Subcutaneous abdominal adipose tissue (tissue), 5 donors: ENCODE measurements around the gene TBCD.
A peak's percentile ranks its signal among the peaks of the same experiment; 100 is the strongest.

Source experiments
- H3K27ac ChIP-seq: one replicate; pipeline ENCODE4 v1.7.0; 2013; ENCODE audit warnings: low read depth, mild to moderate bottlenecking, inconsistent platforms, low read length, moderate library complexity
- H3K27me3 ChIP-seq, 5 donors: one replicate each; pipeline ENCODE4 v1.7.0; 2013; ENCODE audit warnings: low read length in 5 of 5, inconsistent platforms in 1 of 5; ENCODE audit not compliant: control insufficient read depth in 5 of 5, insufficient read depth in 4 of 5
- H3K36me3 ChIP-seq, 5 donors: one replicate each; pipeline ENCODE4 v1.7.0; 2013; ENCODE audit warnings: low read length in 5 of 5; ENCODE audit not compliant: control insufficient read depth in 5 of 5, insufficient read depth in 5 of 5
- H3K4me1 ChIP-seq, 5 donors: one replicate each; pipeline ENCODE4 v1.7.0; 2013; ENCODE audit warnings: low read length in 5 of 5, mild to moderate bottlenecking in 3 of 5, moderate library complexity in 1 of 5; ENCODE audit not compliant: control insufficient read depth in 5 of 5, insufficient read depth in 5 of 5
- H3K4me3 ChIP-seq, 5 donors: one replicate each; pipeline ENCODE4 v1.7.0; 2013; ENCODE audit warnings: low read length in 5 of 5, low read depth in 1 of 5
- H3K9ac ChIP-seq, 5 donors: one replicate each; pipeline ENCODE4 v1.7.0; 2013; ENCODE audit warnings: low read length in 5 of 5, mild to moderate bottlenecking in 4 of 5, moderate library complexity in 3 of 5
- H3K9me3 ChIP-seq, 5 donors: one replicate each; pipeline ENCODE4 v1.7.0; 2013; ENCODE audit warnings: low read length in 5 of 5; ENCODE audit not compliant: control insufficient read depth in 5 of 5
- donor health status: healthy.
- donor health status: healthy.
- donor health status: healthy.
- donor health status: healthy.
- donor health status: healthy.

TBCD gene

DNA sequence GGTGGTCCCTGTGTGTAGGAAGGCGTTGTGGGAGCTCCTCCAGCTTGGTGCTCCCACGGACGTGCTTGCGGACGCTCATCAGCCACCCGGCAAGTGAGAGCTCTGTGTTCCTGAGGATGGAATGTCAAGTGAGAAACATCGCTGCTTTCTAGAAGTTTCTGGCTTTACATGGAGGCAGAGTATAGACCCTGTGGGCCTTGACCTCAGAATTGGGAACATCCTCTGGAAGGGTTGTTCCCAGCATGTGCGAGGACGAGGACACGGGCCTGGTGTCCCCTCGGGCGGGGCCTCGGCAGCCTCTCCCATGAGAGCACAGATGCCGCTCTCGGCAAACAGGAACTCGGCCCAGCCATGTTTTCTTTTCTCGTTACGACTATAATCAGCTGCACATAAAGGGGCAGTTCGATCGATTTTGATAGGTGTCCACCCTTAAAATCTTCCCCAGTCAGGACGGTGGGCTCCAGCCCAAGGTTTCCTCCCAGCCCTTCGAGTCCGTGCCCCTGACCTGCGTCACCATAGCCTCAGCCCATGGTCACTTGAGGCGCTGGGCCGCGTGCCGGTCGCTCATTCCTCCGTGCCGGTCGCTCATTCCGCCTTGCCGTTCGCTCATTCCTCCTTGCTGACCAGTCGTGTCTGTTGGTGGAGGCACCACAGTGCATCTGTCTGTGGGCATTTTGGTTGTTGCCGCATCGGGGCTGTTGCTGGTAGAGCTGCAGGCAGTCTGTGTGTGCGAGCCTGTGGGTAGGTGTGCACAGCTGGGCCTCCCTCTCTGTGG, 179.2 kb downstream of the TBCD start:
- peaks cover 5 to 12% (median 9%) of the 10 kb centered on the region in 5 donors for H3K4me1 ChIP-seq
- H3K9me3 ChIP-seq = no peaks in the 10 kb centered on the region
- H3K4me3 ChIP-seq = no peak overlapping the region
- H3K27ac ChIP-seq = no peak overlapping the region
- H3K36me3 ChIP-seq = peaks cover 3 to 98% (median 78%) of the 10 kb centered on the region in 5 donors
- no peaks in the 10 kb centered on the region for H3K27me3 ChIP-seq
- no peak overlapping the region for H3K9ac ChIP-seq

DNA sequence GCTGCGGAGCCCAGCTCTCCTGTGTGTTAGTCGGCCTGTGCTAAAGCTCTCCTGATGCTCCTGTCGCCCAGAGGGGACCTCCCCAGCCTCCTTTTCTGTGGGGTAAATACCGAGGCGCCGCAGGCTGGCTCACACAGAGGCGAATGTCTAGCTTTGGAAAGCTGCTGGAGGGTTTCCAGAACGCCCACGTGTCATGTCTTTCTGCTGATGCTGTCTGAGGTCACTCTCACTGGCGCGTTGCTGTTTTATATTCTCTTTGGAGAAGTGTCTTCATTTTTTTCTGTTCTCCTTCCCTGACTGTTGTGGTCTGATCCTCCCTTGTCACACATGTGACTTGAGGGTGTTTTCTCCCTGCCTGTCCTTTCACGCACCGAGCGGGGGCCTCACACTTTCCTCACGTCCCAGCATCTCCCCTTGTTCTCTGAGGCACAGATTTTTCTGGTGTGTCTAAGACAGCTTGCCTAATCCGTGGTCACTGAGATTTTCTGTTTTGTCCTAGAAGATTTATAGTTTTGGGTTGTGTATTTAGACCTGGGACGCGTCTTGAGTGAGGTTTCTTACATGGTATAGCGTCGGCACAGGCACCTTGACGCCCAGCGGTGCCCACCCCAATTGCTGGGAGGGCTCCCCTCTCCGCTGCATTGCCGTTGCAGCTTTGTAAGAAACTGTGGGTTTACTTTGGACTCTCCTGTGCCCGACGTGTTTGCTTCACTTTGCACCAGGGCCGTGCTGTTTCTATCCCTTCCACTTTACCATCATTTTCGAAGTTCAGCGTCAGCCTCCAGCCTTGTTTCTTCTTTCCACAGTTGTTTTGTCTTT, 180.0 kb downstream of the TBCD start:
- Histone ChIP-seq H3K4me1 (peaks cover 5 to 12% (median 9%) of the 10 kb centered on the region in 5 donors), H3K4me3 (no peak overlapping the region), H3K9ac (peak overlapping the region in 1 of 5 donors; percentile 10), H3K36me3 (peaks cover 0 to 98% (median 76%) of the 10 kb centered on the region in 5 donors), H3K27me3 (no peaks in the 10 kb centered on the region), H3K27ac (no peak overlapping the region), H3K9me3 (no peaks in the 10 kb centered on the region)

DNA sequence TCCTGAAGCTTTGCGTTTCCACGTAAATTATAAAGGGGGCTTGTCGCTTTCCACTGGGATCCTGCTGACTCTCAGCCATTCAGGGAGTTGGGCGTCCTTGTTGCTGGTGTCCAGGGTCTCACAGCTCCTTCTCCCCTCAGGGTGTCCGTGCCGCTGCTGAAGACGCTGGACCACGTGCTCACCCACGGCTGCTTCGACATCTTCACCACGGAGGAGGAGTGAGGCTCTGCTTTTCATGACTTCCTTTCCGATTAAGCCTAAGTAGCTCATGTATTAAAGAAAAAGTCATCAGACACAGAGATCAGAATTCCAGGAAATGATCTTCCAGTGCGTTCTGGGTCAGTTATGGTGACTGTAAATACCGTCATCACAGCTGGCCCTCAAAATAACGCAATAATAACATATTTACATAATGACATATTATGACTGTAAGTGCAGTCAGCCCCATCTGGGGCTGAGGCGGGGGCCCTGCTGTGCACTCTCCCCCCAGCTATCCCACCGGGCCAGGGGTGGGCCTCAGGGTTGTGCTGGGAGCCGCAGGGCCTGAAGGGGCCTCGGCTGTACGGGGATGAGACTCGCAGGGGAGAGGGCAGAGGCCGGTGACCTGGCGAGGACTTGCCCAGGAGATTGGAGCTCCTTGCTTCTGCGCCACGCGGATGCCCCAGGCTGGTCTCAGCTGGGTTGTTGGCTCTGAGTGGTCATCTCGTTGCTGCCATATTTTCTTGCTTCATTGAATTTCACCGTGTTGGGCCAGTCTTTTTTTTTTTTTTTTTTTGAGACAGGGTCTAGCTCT, 180.8 kb downstream of the TBCD start:
- no peaks in the 10 kb centered on the region for H3K27me3 ChIP-seq
- H3K9me3 ChIP-seq = no peaks in the 10 kb centered on the region
- H3K4me1 ChIP-seq = peaks cover 5 to 12% (median 9%) of the 10 kb centered on the region in 5 donors
- no peak overlapping the region for H3K4me3 ChIP-seq
- peaks cover 0 to 98% (median 76%) of the 10 kb centered on the region in 5 donors for H3K36me3 ChIP-seq
- H3K27ac ChIP-seq = no peak overlapping the region
- H3K9ac ChIP-seq = no peak overlapping the region

DNA sequence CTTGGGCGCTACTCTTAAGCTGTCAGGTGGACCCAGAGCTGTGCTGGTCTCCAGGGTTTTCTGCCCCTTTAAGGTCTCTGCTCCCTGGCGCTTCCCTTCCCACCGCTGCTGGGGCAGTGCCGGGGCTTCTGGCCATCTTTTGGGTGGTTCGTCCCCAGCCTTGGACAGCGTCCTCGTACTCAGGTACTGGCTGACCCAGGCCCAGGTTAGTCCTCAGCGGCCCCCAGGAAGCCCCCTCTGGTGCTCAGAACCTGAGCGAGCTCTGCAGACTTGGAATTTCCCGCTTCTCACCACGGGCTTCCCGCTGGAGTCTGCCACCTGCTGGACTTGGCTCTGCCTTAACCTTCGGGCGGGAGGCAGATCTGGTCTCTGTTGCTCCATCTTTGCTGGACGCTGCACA, 182.0 kb downstream of the TBCD start:
- Histone ChIP-seq H3K4me1 (peaks cover 5 to 12% (median 9%) of the 10 kb centered on the region in 5 donors), H3K27me3 (no peaks in the 10 kb centered on the region), H3K9ac (no peak overlapping the region), H3K9me3 (no peaks in the 10 kb centered on the region), H3K36me3 (peaks cover 0 to 99% (median 76%) of the 10 kb centered on the region in 5 donors), H3K4me3 (no peak overlapping the region), H3K27ac (no peak overlapping the region)

DNA sequence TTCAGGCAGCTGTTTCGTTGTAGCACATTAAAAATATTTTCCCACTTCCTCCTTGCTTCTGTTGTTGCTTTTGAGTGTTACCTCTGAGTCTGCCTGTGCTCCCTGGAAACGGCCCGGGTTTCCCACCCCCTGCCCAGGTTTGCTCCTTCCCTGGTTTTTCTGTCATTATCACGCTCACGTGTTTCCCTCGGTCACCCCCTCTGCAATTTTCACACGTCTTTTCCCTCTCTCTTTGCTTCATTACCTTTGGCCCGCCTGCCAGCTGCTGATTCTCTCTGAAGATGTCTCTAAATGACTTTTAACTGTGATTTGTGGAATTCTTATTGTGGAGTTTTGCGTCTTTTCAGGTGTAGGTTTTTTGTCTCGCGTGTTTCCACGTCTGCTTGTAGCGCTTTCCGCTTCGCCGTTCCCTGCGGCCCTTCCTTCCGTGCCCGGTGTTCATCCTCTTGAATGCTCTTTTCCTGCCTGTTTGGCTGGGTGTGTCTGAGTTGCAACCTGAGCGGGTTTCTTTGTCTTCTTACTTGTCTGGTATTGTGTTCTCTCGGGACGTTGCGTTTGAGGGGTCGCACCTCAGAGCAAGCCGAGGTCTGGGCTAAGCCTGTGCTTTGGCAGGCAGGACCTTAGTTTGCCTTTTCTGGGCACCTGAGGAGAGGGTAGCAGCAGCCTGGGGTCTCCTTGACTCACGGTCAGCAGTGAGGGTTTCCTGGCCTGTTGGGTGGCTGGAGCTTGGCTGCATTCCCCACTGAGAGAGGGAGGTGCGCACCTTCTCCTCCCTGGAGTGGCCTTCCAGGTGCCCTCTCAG, 184.3 kb downstream of the TBCD start:
- Histone ChIP-seq H3K36me3 (peaks cover 0 to 99% (median 73%) of the 10 kb centered on the region in 5 donors), H3K9me3 (no peaks in the 10 kb centered on the region), H3K4me3 (no peak overlapping the region), H3K27ac (no peak overlapping the region), H3K4me1 (peaks cover 2 to 10% (median 9%) of the 10 kb centered on the region in 5 donors), H3K27me3 (no peaks in the 10 kb centered on the region), H3K9ac (no peak overlapping the region)

DNA sequence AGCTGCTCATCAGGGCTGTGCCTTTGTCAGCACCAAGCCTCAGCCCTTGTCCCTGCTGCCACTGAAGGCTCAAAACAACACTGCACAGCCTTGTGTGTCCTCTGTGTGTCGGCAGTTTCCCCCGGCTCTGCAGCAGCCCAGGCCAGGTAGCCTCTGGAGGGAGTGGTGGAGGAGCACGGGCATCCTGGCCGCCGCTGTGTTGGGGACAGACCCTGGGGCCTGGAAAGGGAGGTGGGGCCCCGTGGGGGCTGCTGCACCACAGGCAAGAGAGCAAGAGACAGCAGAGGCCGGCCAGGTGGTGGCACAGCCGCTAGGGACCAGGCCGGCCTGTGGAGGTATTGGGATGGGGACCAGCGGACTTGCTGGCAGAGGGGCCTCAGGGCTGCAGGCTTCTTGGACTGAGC, 184.9 kb downstream of the TBCD start:
- Histone ChIP-seq H3K27me3 (no peaks in the 10 kb centered on the region), H3K36me3 (peaks cover 0 to 99% (median 75%) of the 10 kb centered on the region in 5 donors), H3K27ac (no peak overlapping the region), H3K9me3 (no peaks in the 10 kb centered on the region), H3K9ac (no peak overlapping the region), H3K4me1 (peaks cover 2 to 5% (median 4%) of the 10 kb centered on the region in 5 donors), H3K4me3 (no peak overlapping the region)

DNA sequence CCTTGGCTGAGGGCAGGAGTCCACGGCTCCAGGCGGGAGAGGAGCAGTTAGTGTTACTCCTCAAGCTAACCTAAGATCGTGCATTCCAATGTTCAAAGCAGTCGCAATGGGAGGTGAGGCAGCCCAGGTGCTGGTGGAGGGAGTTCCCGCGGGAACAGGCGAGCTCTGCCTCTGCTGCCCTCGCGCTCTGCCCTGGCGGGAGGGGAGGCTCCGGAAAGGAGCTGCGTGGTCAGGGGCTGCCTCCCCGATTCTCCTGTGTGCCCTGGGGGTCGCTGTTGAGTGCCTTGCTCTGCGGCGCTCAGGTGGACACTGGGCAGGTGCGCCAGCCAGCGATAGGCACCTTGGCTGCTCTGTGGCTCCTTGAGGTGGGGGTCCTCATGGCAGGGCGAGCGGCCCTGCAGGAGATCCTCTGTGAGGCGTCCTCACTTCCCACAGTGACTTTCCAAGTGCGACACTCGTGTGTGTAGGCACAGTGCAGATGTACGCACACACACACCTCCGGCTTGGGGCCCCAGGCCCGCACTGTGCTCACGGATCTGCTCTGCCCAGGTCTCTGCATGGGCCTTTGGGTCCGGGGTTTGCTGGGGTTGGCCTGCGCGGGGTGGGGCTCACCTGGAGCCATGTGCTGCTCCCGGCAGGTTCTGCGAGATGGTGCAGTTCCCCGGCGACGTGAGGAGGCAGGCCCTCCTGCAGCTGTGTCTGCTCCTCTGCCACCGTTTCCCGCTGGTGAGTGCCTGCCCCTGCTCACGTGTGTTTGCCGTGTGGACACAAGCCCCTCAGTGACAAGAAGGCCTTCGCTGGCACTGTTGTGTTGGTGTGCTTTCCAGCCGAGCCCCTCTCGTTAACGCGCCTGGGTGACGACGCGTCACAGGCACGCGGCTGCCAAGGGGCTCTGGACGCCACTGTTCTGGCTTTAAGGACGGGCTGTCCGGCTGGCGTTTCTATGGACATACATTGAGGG, 185.8 kb downstream of the TBCD start:
- H3K9ac ChIP-seq = no peak overlapping the region
- no peak overlapping the region for H3K27ac ChIP-seq
- no peaks in the 10 kb centered on the region for H3K27me3 ChIP-seq
- no peaks in the 10 kb centered on the region for H3K4me1 ChIP-seq
- H3K9me3 ChIP-seq = no peaks in the 10 kb centered on the region
- H3K36me3 ChIP-seq = peaks cover 0 to 99% (median 78%) of the 10 kb centered on the region in 5 donors
- no peak overlapping the region for H3K4me3 ChIP-seq

DNA sequence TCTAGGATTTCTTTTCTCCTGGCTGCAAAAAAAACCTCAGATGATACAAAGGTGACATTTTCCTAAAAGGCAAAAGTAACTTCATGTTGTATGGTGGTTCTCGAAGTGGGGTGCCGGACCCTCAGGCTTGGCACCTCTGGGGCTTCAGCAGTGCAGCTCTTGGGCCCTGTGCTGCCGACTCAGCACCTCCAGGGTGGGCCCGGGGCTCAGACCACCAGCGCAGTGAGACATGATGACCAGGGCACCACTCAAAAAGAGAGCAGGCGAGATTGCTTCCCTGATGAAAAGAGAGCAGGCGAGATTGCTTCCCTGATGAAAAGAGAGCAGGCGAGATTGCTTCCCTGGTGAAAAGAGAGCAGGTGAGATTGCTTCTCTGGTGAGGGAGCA, 186.6 kb downstream of the TBCD start:
- Histone ChIP-seq H3K27me3 (no peaks in the 10 kb centered on the region), H3K36me3 (peaks cover 0 to 99% (median 83%) of the 10 kb centered on the region in 5 donors), H3K4me1 (no peaks in the 10 kb centered on the region), H3K9ac (no peak overlapping the region), H3K4me3 (no peak overlapping the region), H3K27ac (no peak overlapping the region), H3K9me3 (peaks cover 0 to 2% (median 0%) of the 10 kb centered on the region in 5 donors)
